ENCODE measurements around the gene CARNS1.

DNA sequence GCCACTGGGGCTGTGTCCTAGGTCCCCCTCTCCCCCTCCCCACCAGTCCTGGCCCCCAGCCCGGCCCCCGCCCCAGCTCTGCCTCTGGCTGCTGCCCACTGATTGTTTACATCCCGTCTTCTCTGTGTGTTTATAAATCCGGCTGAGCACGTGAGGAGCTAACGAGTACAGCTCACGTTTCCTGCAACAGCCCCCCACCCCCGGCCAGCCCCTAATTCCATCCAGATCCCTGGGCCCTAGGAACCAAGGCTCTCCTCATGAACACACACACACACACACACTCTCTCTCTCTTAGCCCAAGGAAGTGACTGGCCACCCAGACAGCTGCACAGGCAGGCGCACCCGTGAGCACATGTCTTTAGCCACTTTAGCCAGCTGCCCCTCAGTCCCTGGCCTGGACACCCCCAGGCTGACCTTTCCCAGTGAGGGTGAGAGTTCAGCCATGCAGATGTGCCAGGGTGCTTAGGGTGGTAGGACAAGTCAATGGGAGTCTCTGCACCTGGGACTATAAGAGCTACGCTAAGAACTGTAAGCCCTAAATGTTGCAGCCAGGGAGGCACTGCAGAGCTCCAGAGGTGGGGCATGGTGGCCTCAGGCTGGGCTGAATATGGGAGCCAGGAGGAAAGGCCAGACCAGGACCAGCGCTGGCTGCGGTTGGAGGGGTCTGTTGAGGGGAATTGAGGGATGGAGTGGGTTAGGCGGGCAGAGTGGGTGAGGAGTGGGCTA, 45.0 kb upstream of the CARNS1 start:
- no peak for TF ChIP-seq PATZ1 (CRISPR knock-in tag; IDR thresholded peaks at IDR 0.05; ENCODE audit: borderline replicate concordance)
- no peak for TF ChIP-seq BACH2 (CRISPR knock-in tag; IDR thresholded peaks at IDR 0.05; ENCODE audit: borderline replicate concordance)
- no peak for TF ChIP-seq GLIS3 (CRISPR knock-in tag; IDR thresholded peaks at IDR 0.05)
- no peak for TF ChIP-seq TSHZ2 (CRISPR knock-in tag; IDR thresholded peaks at IDR 0.05)
- TF ChIP-seq TOX (CRISPR knock-in tag; IDR thresholded peaks at IDR 0.05; ENCODE audit: borderline replicate concordance), result no peak
- TF ChIP-seq PPARA (CRISPR knock-in tag; IDR thresholded peaks at IDR 0.05; ENCODE audit: borderline replicate concordance), result no peak
- TF ChIP-seq CSDC2 (CRISPR knock-in tag; IDR thresholded peaks at IDR 0.05), result no peak
- no peak for TF ChIP-seq OSR1 (CRISPR knock-in tag; IDR thresholded peaks at IDR 0.05)
- no peak for TF ChIP-seq ZNF8 (CRISPR knock-in tag; IDR thresholded peaks at IDR 0.05)
- no peak for TF ChIP-seq RARB (CRISPR knock-in tag; IDR thresholded peaks at IDR 0.05)
- TF ChIP-seq, protein P1, sequence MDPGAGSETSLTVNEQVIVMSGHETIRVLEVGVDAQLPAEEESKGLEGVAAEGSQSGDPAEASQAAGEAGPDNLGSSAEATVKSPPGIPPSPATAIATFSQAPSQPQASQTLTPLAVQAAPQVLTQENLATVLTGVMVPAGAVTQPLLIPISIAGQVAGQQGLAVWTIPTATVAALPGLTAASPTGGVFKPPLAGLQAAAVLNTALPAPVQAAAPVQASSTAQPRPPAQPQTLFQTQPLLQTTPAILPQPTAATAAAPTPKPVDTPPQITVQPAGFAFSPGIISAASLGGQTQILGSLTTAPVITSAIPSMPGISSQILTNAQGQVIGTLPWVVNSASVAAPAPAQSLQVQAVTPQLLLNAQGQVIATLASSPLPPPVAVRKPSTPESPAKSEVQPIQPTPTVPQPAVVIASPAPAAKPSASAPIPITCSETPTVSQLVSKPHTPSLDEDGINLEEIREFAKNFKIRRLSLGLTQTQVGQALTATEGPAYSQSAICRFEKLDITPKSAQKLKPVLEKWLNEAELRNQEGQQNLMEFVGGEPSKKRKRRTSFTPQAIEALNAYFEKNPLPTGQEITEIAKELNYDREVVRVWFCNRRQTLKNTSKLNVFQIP (CRISPR knock-in tag; IDR thresholded peaks at IDR 0.05; ENCODE audit: borderline replicate concordance, low read depth), result no peak

Data from SK-N-SH treated with all-trans-retinoic acid at 6 μM for 48 hours (cell line).